A673 (cell line): Measurements from ENCODE around the gene SNED1.

Source experiments
- CTCF ChIP-seq: fragments of 300-800, 200-600 bp; sonication (generic); conservative IDR thresholded peaks from 2 replicates; pipeline ENCODE4 v1.5.1; 2017; ENCODE audit warnings: low read depth, mild to moderate bottlenecking, antibody characterized with exemption, low read length, moderate library complexity, mixed read lengths
- EZH2 ChIP-seq: fragments of 200-600 bp; sonication (generic); IDR thresholded peaks from 2 replicates; pipeline ENCODE4 v1.6.1; 2017; ENCODE audit warnings: borderline replicate concordance, low read depth, mild to moderate bottlenecking, mixed read lengths, antibody characterized with exemption, low read length; ENCODE audit not compliant: poor library complexity, severe bottlenecking

- no peak for TF ChIP-seq CTCF
- TF ChIP-seq EZH2, result no peak
These were observed 6.8 kb upstream of the SNED1 start for GRCh38 chr2:240991378-240992263.
